Measurements from ENCODE around the gene SLC25A1. TPM values are rescaled to one million over a fixed set of nuclear protein-coding genes. Genes with fewer than 3 reads are reported as not detected.

The SLC25A1 gene
- total and polyA plus RNA-seq, 2 experiments from 2014 or later = 187 to 422 TPM

DNA sequence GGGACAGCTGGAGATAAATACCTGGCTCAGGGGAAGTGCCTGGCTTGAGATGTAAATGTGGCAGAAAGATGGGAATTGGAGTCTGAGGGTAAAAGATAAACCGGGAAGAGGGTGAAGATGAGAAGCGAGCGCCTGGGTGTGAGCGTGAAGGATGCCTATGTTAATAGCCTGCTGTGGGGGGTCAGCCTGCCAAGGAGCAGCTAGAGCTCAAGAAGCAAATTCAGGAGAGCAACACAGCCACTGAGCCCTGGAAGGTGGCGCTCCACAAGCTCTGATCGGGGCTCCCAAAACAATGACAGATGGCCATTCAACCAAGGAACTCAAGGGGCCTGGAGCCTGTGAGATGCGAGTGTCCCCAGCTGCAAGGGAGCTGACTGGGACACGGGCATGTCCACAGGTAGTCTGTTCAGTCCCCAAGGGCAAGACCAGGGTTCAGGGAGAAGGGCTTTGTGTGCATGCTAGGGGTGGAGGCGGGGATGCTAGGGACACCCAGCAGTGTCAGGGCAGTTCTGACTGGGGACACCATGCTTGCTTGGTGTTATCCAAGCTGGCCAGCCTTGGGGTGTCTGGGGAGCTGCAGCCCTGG, 31.2 kb downstream of the SLC25A1 start:
- Histone ChIP-seq H3K9me3 (ENCODE audit: low read depth) (no peaks in the 10 kb centered on the region), H4K20me1 (ENCODE audit: insufficient read depth, poor library complexity, severe bottlenecking) (no peaks in the 10 kb centered on the region), H3K4me1 (ENCODE audit: insufficient read depth) (no peaks in the 10 kb centered on the region), H3K79me2 (peaks cover 12% of the 10 kb centered on the region), H3K4me3 (no peak overlapping the region), H3K4me2 (no peak overlapping the region), H3K27me3 (peaks cover 55% of the 10 kb centered on the region), H3K27ac (no peak overlapping the region), H3K9me2 (replicated peaks; ENCODE audit: insufficient read depth) (no peaks in the 10 kb centered on the region), H3K36me3 (replicated peaks; ENCODE audit: insufficient read depth, low read depth) (no peaks in the 10 kb centered on the region), H2AFZ (no peak overlapping the region)
- TF ChIP-seq, protein P1, sequence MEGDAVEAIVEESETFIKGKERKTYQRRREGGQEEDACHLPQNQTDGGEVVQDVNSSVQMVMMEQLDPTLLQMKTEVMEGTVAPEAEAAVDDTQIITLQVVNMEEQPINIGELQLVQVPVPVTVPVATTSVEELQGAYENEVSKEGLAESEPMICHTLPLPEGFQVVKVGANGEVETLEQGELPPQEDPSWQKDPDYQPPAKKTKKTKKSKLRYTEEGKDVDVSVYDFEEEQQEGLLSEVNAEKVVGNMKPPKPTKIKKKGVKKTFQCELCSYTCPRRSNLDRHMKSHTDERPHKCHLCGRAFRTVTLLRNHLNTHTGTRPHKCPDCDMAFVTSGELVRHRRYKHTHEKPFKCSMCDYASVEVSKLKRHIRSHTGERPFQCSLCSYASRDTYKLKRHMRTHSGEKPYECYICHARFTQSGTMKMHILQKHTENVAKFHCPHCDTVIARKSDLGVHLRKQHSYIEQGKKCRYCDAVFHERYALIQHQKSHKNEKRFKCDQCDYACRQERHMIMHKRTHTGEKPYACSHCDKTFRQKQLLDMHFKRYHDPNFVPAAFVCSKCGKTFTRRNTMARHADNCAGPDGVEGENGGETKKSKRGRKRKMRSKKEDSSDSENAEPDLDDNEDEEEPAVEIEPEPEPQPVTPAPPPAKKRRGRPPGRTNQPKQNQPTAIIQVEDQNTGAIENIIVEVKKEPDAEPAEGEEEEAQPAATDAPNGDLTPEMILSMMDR (IDR thresholded peaks at IDR 0.05; ENCODE audit: poor library complexity) = no peak
- no peak for TF ChIP-seq EZH2phosphoT487 (IDR thresholded peaks at IDR 0.05; ENCODE audit: low read depth, severe bottlenecking, unreplicated experiment)
- TF ChIP-seq EZH2 (IDR thresholded peaks at IDR 0.05; ENCODE audit: borderline replicate concordance) = no peak
- WGBS (ENCODE audit: low lambda C conversion rate, missing lambda C conversion rate) = 29% methylated on average over 9 of the region's 9 CpGs
- peak; percentile 1 for DNase-seq (ENCODE audit: low spot score)

DNA sequence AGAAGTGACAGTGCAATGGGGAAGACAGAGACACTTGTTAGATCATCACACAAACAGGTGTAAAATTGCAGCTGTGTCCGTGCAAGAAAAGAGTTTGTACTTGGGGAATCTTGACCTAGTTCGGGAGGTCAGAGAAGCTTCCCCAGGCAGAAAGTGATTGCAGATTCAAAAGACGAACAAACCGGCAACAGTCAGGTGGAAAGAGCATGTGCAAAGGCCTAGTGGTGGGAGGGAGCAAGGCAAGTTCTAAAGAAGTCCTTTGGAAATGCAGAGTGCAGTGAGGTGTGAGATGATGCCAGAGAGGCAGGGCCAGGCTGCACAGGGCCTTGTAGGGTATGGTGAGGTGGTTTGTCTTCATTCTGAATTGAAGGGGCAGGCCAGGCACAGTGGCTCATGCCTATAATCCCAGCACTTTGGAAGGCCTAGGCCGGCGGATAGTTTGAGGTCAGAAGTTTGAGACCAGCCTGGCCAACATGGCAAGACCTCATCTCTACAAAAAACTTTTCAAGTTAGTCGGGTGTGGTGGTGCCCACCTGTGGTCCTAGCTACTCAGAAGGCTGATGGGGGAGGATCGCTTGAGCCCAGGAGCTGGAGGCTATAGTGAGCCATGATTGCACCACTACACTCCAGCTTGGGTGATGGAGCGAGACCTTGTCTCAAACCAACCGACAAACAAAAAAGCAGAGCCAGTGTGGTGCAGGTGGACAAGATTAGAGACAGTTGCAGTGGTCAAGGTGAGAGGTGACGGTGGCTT, 32.1 kb downstream of the SLC25A1 start:
- 79% methylated on average over 11 of the region's 11 CpGs for WGBS (ENCODE audit: low lambda C conversion rate, missing lambda C conversion rate)
- no peak for DNase-seq (ENCODE audit: low spot score)
- no peak overlapping the region for H3K4me3 ChIP-seq
- H3K4me2 ChIP-seq = no peak overlapping the region
- no peaks in the 10 kb centered on the region for H3K9me3 ChIP-seq (ENCODE audit: low read depth)
- peaks cover 12% of the 10 kb centered on the region for H3K79me2 ChIP-seq
- TF ChIP-seq, protein P1 (IDR thresholded peaks at IDR 0.05; ENCODE audit: poor library complexity) = no peak
- TF ChIP-seq EZH2 (IDR thresholded peaks at IDR 0.05; ENCODE audit: borderline replicate concordance) (no peak), EZH2phosphoT487 (IDR thresholded peaks at IDR 0.05; ENCODE audit: low read depth, severe bottlenecking, unreplicated experiment) (no peak)
- no peaks in the 10 kb centered on the region for H3K4me1 ChIP-seq (ENCODE audit: insufficient read depth)
- no peak overlapping the region for H2AFZ ChIP-seq
- H4K20me1 ChIP-seq (ENCODE audit: insufficient read depth, poor library complexity, severe bottlenecking) = no peaks in the 10 kb centered on the region
- H3K9me2 ChIP-seq (replicated peaks; ENCODE audit: insufficient read depth) = no peaks in the 10 kb centered on the region
- H3K36me3 ChIP-seq (replicated peaks; ENCODE audit: insufficient read depth, low read depth) = no peaks in the 10 kb centered on the region
- H3K27me3 ChIP-seq = peaks cover 46% of the 10 kb centered on the region
- H3K27ac ChIP-seq = no peak overlapping the region

DNA sequence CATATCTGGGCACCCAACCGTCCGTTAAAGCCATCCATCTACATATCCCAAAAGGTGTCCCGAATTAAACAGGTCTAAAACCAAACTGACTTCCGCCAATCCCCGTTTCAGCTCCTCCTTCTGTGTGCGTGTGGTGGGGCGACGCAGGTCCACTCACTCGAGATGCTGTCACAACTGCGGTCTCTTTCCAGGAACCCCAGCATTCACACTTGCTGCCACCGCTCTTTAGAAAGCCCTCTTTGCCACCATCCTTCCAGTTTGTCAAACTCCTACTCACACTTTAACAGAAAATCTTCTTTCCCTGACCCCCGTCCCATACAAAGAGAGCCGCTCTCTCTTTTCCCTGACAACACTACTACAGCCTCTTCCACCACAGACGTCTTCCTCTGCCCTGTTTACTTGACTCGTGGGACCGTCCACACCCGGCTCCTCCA, 34.6 kb downstream of the SLC25A1 start:
- Histone ChIP-seq H3K4me3 (peak overlapping the region; percentile 57), H2AFZ (peak overlapping the region; percentile 52), H3K9me3 (ENCODE audit: low read depth) (no peaks in the 10 kb centered on the region), H3K27ac (peak overlapping the region; percentile 51), H3K79me2 (peaks cover 12% of the 10 kb centered on the region), H3K9me2 (replicated peaks; ENCODE audit: insufficient read depth) (no peaks in the 10 kb centered on the region), H3K4me1 (ENCODE audit: insufficient read depth) (no peaks in the 10 kb centered on the region), H4K20me1 (ENCODE audit: insufficient read depth, poor library complexity, severe bottlenecking) (no peaks in the 10 kb centered on the region), H3K36me3 (replicated peaks; ENCODE audit: insufficient read depth, low read depth) (no peaks in the 10 kb centered on the region), H3K27me3 (peaks cover 29% of the 10 kb centered on the region), H3K4me2 (peak overlapping the region; percentile 85)
- TF ChIP-seq, protein P1 (IDR thresholded peaks at IDR 0.05; ENCODE audit: poor library complexity) = no peak
- DNase-seq (ENCODE audit: low spot score) = no peak
- 10% methylated on average over 17 of the region's 17 CpGs for WGBS (ENCODE audit: low lambda C conversion rate, missing lambda C conversion rate)
